Caco-2 (cell line): ENCODE results near the gene MOV10. TPM values are rescaled to one million over a fixed set of nuclear protein-coding genes. Genes with fewer than 3 reads are reported as not detected.

ENCODE experiments used
- BruUV-seq: library from RNA; stranded (reverse); fragments of 400-500 nt; replicated peaks from 2 replicates; lab custom pipeline; 2021; lab: Mats Ljungman, UMichigan
- CTCF ChIA-PET: fragments of 300-600 bp; sonication (Branson Sonifier 250); formaldehyde crosslinking; loops from one replicate; lab custom pipeline; 2022; ENCODE audit warnings: antibody characterized with exemption; lab: Charles Lee
- POLR2A ChIA-PET: fragments of 300-600 bp; sonication (Branson Sonifier 250); formaldehyde crosslinking; loops from one replicate; lab custom pipeline; 2022; ENCODE audit warnings: antibody characterized with exemption; lab: Charles Lee
- DNase-seq, 2 experiments: peaks; one replicate each; pipeline versions ENCODE4 v3.0.0 to v3.0.0-alpha.2; 2020 to 2022
- H3K27me3 ChIP-seq: replicated peaks from 2 replicates; pipeline ENCODE4 v1.6.0; 2011; ENCODE audit warnings: low read length; ENCODE audit not compliant: control insufficient read depth, insufficient read depth
- H3K36me3 ChIP-seq: 2 replicates; pipeline ENCODE4 v1.5.1; 2011; ENCODE audit warnings: low read length; ENCODE audit not compliant: control insufficient read depth, insufficient read depth
- H3K4me1 ChIP-seq: fragments of 250-450 bp; sonication (Bioruptor Pico); 2 replicates; pipeline ENCODE4 v1.5.1; 2020; ENCODE audit warnings: mild to moderate bottlenecking
- H3K4me3 ChIP-seq: 2 replicates; pipeline ENCODE4 v1.5.1; 2011; ENCODE audit warnings: low read depth, mild to moderate bottlenecking, control low read depth, low read length
- H3K9me3 ChIP-seq: fragments of 250-450 bp; sonication (Bioruptor Pico); 2 replicates; pipeline ENCODE4 v1.5.1; 2020; ENCODE audit warnings: mild to moderate bottlenecking, moderate library complexity
- H3K27ac Mint-ChIP-seq: one replicate; pipeline ENCODE4 v1.8.0; 2022; ENCODE audit warnings: mixed read lengths; ENCODE audit not compliant: unreplicated experiment
- H3K27me3 Mint-ChIP-seq: one replicate; pipeline ENCODE4 v1.8.0; 2022; ENCODE audit warnings: mixed read lengths; ENCODE audit not compliant: insufficient read depth, unreplicated experiment
- H3K36me3 Mint-ChIP-seq: one replicate; pipeline ENCODE4 v1.8.0; 2022; ENCODE audit warnings: mild to moderate bottlenecking, mixed read lengths; ENCODE audit not compliant: insufficient read depth, unreplicated experiment
- H3K4me1 Mint-ChIP-seq: one replicate; pipeline ENCODE4 v1.8.0; 2022; ENCODE audit warnings: low read depth, mixed read lengths; ENCODE audit not compliant: unreplicated experiment
- H3K4me3 Mint-ChIP-seq: one replicate; pipeline ENCODE4 v1.8.0; 2022; ENCODE audit warnings: mild to moderate bottlenecking, moderate library complexity, mixed read lengths; ENCODE audit not compliant: unreplicated experiment
- H3K9me3 Mint-ChIP-seq: one replicate; pipeline ENCODE4 v1.8.0; 2022; ENCODE audit warnings: mixed read lengths; ENCODE audit not compliant: unreplicated experiment
- CTCF ChIP-seq, 2 experiments: fragments of 200-600 bp in 1 of 2; IDR thresholded peaks; 1 replicate in 1 of 2; 2 replicates in 1 of 2; pipeline versions ENCODE4 v1.5.1 to v1.8.0; 2011 to 2022; ENCODE audit warnings: antibody characterized with exemption in 1 of 2, control low read depth in 1 of 2, inconsistent platforms in 1 of 2, low read depth in 1 of 2, low read length in 1 of 2, mild to moderate bottlenecking in 1 of 2, moderate library complexity in 1 of 2; ENCODE audit not compliant: insufficient read depth in 1 of 2, severe bottlenecking in 1 of 2, unreplicated experiment in 1 of 2
- intact Hi-C: fragments of 100-400 bp; cut with micrococcal nuclease; formaldehyde crosslinking; loops from one replicate; pipeline ENCODE4 v1.10.0; 2022; ENCODE audit not compliant: unreplicated experiment
- total RNA-seq: library from RNA; stranded (reverse); gene quantifications from 2 replicates; pipeline ENCODE4 v1.2.3, GENCODE V29; 2022

The MOV10 gene
- total RNA-seq, 1 experiment from 2014 or later = 102 TPM

- no peaks in the 10 kb centered on the region for H3K9me3 Mint-ChIP-seq
- no peak for TF ChIP-seq CTCF (IDR thresholded peaks at IDR 0.05; ENCODE audit: insufficient read depth in 1 of 2, low read depth in 1 of 2, low read length in 1 of 2, severe bottlenecking in 1 of 2, unreplicated experiment in 1 of 2)
- peak; percentile 96 to 97 for DNase-seq
- H3K27ac Mint-ChIP-seq = no peak within 1 kb of the TSS
- intact Hi-C loops = loop anchor here (1.0 to 2.0 kb wide), 4 partner anchors 89 to 357 kb away; partner anchors contain the start of gene LRIG2
- H3K27me3 ChIP-seq = no peaks in the 10 kb centered on the region
- H3K4me3 ChIP-seq = peak within 1 kb of the TSS; percentile 50
- peak within 1 kb of the TSS; percentile 87 for H3K4me3 Mint-ChIP-seq
- peaks cover 11% of the 10 kb centered on the region for H3K4me1 Mint-ChIP-seq
- ChIA-PET CTCF (interaction anchor here (0.7 to 3.7 kb wide), 13 partner anchors 11 to 357 kb away, joined by 3 to 55 read pairs (median 4); partner anchors contain the start of gene LRIG2), POLR2A (interaction anchor here (0.5 to 1.2 kb wide), 3 partner anchors 41 to 341 kb away, joined by 3 to 4 read pairs (median 3); partner anchors contain the start of gene MOV10)
- no peaks in the 10 kb centered on the region for H3K36me3 ChIP-seq
- no peaks in the 10 kb centered on the region for H3K27me3 Mint-ChIP-seq
- no peaks in the 10 kb centered on the region for H3K36me3 Mint-ChIP-seq
- H3K9me3 ChIP-seq = no peaks in the 10 kb centered on the region
- peaks cover 8% of the 10 kb centered on the region; the same call in 1 of the 2 replicates for H3K4me1 ChIP-seq
- no TSS peak for BruUV-seq
Measured at GRCh38 chr1:112715264-112716053, 41.0 kb downstream of the MOV10 start, which contains the start of gene PPM1J. PPM1J (minus strand) TSS chr1:112715332; CDS start chr1:112715301, 31 bp downstream.

GRCh38 chr1:112716133-112716720, 41.8 kb downstream of the MOV10 start:
- no peaks in the 10 kb centered on the region for H3K36me3 Mint-ChIP-seq
- H3K27ac Mint-ChIP-seq = no peak overlapping the region
- ChIA-PET POLR2A (no interaction called here), CTCF (interaction anchor here (0.5 to 3.7 kb wide), 7 partner anchors 10 to 356 kb away, joined by 4 to 55 read pairs (median 4); partner anchors contain the start of genes LRIG2 and SLC16A1)
- Histone ChIP-seq H3K27me3 (no peaks in the 10 kb centered on the region), H3K36me3 (no peaks in the 10 kb centered on the region), H3K4me1 (peaks cover 8% of the 10 kb centered on the region; the same call in 1 of the 2 replicates), H3K9me3 (no peaks in the 10 kb centered on the region), H3K4me3 (peak overlapping the region; percentile 41)
- peak; percentile 82 to 92 for TF ChIP-seq CTCF (IDR thresholded peaks at IDR 0.05; ENCODE audit: insufficient read depth in 1 of 2, low read depth in 1 of 2, low read length in 1 of 2, severe bottlenecking in 1 of 2, unreplicated experiment in 1 of 2)
- intact Hi-C loops = loop anchor here (1.0 to 2.0 kb wide), 4 partner anchors 88 to 357 kb away; partner anchors contain the start of gene LRIG2
- peak overlapping the region; percentile 87 for H3K4me3 Mint-ChIP-seq
- no peaks in the 10 kb centered on the region for H3K9me3 Mint-ChIP-seq
- DNase-seq = peak; percentile 81 to 84
- H3K27me3 Mint-ChIP-seq = no peaks in the 10 kb centered on the region
- H3K4me1 Mint-ChIP-seq = peaks cover 11% of the 10 kb centered on the region
- BruUV-seq = no TSS peak
